ENCODE data around the gene SCFD2. TPM values are rescaled to one million over a fixed set of nuclear protein-coding genes. Genes with fewer than 3 reads are reported as not detected.

The SCFD2 gene
- polyA plus RNA-seq, 3 donors, result 5.4 to 9.4 (median 6.7) TPM

DNA sequence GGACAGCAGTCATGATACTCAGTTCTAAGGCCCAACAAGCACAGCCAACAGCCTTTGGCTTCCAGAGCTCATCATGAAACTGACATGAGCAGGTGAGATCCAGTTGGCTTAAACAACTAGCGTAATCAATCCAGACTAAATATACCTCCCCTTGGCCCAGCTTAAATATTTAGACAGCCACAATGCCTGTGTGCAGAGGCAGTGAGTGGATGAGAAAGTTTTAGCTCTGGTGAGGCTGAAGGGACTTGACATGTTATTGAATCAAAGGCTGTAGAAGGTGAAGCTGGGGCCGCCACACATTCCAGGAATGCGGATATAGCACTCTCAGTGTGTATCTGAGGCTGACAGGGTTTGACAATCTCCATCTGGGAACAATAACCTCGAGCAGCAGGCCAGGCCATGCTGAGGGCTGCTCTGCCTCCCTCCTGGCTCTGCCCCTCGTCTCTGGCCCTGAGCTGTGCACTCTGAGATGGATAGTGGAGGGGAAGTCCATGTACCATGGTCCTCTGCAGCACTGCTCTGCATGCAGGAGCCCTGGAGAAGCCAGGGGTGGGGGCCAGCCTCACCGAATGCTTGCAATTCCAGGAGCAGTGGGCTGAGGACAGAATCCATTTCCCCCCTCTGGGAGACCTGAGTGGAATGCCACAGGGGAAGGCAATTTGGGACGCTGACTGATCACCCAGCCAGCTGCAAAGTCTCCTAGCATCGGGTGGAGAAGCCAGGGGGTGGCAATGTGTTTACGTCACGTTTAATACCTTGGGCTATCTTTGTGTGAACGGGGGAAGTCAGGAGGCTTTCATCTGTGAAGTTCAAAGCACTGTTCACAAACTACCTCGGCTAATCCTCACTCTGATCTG is 541.0 kb downstream of the SCFD2 start:
- Histone ChIP-seq H3K4me2 (replicated peaks; ENCODE audit: extremely low read depth, low read length, poor library complexity, severe bottlenecking) (no peak overlapping the region), H3K9me3 (replicated peaks in 1 of 2; ENCODE audit: control insufficient read depth in 1 of 2, insufficient read depth in 1 of 2, low read length in 2 of 2) (no peaks in the 10 kb centered on the region), H3K4me1 (ENCODE audit: control insufficient read depth in 1 of 2, insufficient read depth in 2 of 2, low read length in 2 of 2) (no peaks in the 10 kb centered on the region), H2AFZ (ENCODE audit: insufficient read depth, low read depth, low read length, poor library complexity, severe bottlenecking) (no peak overlapping the region), H3K27me3 (ENCODE audit: control insufficient read depth in 2 of 2, insufficient read depth in 2 of 2, low read length in 2 of 2) (no peaks in the 10 kb centered on the region), H3K4me3 (replicated peaks in 1 of 3; ENCODE audit: low read depth in 2 of 3, low read length in 3 of 3) (no peak overlapping the region), H3K27ac (ENCODE audit: low read depth in 1 of 2, low read length in 2 of 2) (no peak overlapping the region), H3K9ac (ENCODE audit: insufficient read depth, low read length, poor library complexity, severe bottlenecking) (no peak overlapping the region), H3K79me2 (ENCODE audit: insufficient read depth, low read length) (no peaks in the 10 kb centered on the region), H4K20me1 (ENCODE audit: insufficient read depth, low read length) (no peaks in the 10 kb centered on the region), H3K36me3 (replicated peaks in 1 of 2; ENCODE audit: control insufficient read depth in 1 of 2, insufficient read depth in 2 of 2, low read length in 2 of 2) (no peaks in the 10 kb centered on the region)
- Mint-ChIP-seq H3K36me3 (no peaks in the 10 kb centered on the region), H3K27me3 (ENCODE audit: low read depth in 3 of 3) (peaks cover 0 to 2% (median 0%) of the 10 kb centered on the region in 3 donors), H3K9me3 (peaks cover 0 to 2% (median 0%) of the 10 kb centered on the region in 7 donors), H3K4me3 (no peak overlapping the region), H3K4me1 (no peaks in the 10 kb centered on the region), H3K27ac (no peak overlapping the region)
- WGBS (ENCODE audit: insufficient coverage), result 91% methylated on average over 8 of the region's 12 CpGs
- no peak for DNase-seq
- TF ChIP-seq, protein P1, sequence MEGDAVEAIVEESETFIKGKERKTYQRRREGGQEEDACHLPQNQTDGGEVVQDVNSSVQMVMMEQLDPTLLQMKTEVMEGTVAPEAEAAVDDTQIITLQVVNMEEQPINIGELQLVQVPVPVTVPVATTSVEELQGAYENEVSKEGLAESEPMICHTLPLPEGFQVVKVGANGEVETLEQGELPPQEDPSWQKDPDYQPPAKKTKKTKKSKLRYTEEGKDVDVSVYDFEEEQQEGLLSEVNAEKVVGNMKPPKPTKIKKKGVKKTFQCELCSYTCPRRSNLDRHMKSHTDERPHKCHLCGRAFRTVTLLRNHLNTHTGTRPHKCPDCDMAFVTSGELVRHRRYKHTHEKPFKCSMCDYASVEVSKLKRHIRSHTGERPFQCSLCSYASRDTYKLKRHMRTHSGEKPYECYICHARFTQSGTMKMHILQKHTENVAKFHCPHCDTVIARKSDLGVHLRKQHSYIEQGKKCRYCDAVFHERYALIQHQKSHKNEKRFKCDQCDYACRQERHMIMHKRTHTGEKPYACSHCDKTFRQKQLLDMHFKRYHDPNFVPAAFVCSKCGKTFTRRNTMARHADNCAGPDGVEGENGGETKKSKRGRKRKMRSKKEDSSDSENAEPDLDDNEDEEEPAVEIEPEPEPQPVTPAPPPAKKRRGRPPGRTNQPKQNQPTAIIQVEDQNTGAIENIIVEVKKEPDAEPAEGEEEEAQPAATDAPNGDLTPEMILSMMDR (IDR thresholded peaks at IDR 0.05), result no peak
- intact Hi-C loops (cut with micrococcal nuclease), result no loop called here

DNA sequence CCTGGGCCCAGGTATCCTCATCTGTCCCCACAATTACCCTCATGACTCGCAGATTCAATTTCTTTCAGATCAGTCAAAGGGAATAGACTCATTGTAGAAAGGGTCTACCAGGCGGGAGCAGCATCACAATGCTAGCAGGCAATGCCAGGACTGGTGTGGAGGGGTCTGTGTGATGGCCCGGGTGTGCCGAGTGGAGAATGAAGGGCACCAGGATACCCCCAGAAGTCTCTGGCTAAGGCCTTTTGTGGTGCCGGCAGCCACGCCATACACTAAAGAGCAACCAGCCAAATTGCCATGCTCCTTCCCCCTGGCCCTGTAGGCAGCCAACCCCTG is 541.6 kb downstream of the SCFD2 start:
- WGBS (ENCODE audit: insufficient coverage), result 98% methylated on average over 5 of the region's 6 CpGs
- no peaks in the 10 kb centered on the region for H3K9me3 ChIP-seq (replicated peaks in 1 of 2; ENCODE audit: control insufficient read depth in 1 of 2, insufficient read depth in 1 of 2, low read length in 2 of 2)
- Mint-ChIP-seq H3K4me3 (no peak overlapping the region), H3K4me1 (no peaks in the 10 kb centered on the region), H3K27me3 (ENCODE audit: low read depth in 3 of 3) (peaks cover 0 to 2% (median 0%) of the 10 kb centered on the region in 3 donors), H3K27ac (no peak overlapping the region), H3K9me3 (peaks cover 0 to 2% (median 0%) of the 10 kb centered on the region in 7 donors), H3K36me3 (no peaks in the 10 kb centered on the region)
- no peak overlapping the region for H3K27ac ChIP-seq (ENCODE audit: low read depth in 1 of 2, low read length in 2 of 2)
- H3K36me3 ChIP-seq (replicated peaks in 1 of 2; ENCODE audit: control insufficient read depth in 1 of 2, insufficient read depth in 2 of 2, low read length in 2 of 2), result no peaks in the 10 kb centered on the region
- no peak for DNase-seq
- intact Hi-C loops (cut with micrococcal nuclease), result no loop called here
- no peak overlapping the region for H3K9ac ChIP-seq (ENCODE audit: insufficient read depth, low read length, poor library complexity, severe bottlenecking)
- H3K4me1 ChIP-seq (ENCODE audit: control insufficient read depth in 1 of 2, insufficient read depth in 2 of 2, low read length in 2 of 2), result no peaks in the 10 kb centered on the region
- H3K4me2 ChIP-seq (replicated peaks; ENCODE audit: extremely low read depth, low read length, poor library complexity, severe bottlenecking), result no peak overlapping the region
- H3K27me3 ChIP-seq (ENCODE audit: control insufficient read depth in 2 of 2, insufficient read depth in 2 of 2, low read length in 2 of 2), result no peaks in the 10 kb centered on the region
- TF ChIP-seq, protein P1 (IDR thresholded peaks at IDR 0.05), result no peak
- no peak overlapping the region for H3K4me3 ChIP-seq (replicated peaks in 1 of 3; ENCODE audit: low read depth in 2 of 3, low read length in 3 of 3)
- H4K20me1 ChIP-seq (ENCODE audit: insufficient read depth, low read length), result no peaks in the 10 kb centered on the region
- H2AFZ ChIP-seq (ENCODE audit: insufficient read depth, low read depth, low read length, poor library complexity, severe bottlenecking), result no peak overlapping the region
- H3K79me2 ChIP-seq (ENCODE audit: insufficient read depth, low read length), result no peaks in the 10 kb centered on the region
